WI38 (cell line): ENCODE measurements around the gene AGO3.
A peak's percentile ranks its signal among the peaks of the same experiment; 100 is the strongest.

Source experiments
- H3K4me3 ChIP-seq: 2 replicates; pipeline ENCODE4 v1.5.1; 2011; ENCODE audit warnings: low read depth, mild to moderate bottlenecking, control low read depth, low read length
- TF ChIP-seq, protein P1 (sequence below): IDR thresholded peaks from 2 replicates; pipeline ENCODE4 v1.5.1; 2012; ENCODE audit warnings: low read depth, mild to moderate bottlenecking, control low read depth, low read length

The AGO3 gene

DNA sequence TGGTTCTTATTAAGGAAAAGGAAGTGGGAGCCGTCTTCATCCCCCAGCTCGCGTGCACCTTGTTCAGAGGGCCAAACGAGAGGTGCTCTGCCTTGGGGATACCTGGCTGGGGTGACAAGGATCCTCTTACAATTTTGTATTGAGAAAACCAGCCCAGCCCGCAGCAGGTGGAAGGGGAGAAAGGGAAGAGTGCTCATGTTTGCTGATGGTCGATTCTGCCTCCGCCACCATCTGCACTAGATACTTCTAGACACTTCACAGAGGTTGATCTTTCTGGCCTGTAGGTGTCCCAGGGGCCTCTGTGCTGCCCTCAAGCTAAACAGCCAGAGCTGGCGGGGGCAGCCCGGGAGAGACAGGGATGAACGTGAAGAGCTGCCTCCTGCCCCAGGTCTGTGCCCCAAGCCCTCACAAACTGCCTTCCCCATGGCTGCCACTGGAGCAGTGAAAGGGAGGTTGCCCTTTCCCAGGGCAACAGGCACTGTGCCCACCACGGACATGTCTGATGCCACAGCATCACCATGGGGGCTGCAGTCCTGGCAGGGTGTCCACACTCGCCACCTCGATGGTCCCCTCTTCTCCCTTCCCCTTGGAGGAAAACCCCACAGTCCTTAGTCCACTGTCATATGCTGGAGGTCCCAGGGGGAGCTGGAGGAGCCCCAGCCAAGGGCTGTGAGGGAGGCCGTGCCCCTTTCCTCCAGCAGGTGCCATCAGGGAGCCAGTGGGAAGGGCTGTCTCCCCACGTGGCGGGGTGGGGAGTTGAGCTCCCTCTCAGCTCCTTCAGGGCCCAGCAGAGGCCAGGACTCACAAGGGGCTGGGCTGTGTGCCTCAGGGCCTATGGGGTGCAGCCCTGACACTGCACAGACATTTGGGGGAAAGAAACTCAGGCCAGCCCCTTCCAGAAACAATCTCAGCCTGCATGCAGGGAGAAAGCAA, 165.9 kb downstream of the AGO3 start:
- TF ChIP-seq, protein P1, sequence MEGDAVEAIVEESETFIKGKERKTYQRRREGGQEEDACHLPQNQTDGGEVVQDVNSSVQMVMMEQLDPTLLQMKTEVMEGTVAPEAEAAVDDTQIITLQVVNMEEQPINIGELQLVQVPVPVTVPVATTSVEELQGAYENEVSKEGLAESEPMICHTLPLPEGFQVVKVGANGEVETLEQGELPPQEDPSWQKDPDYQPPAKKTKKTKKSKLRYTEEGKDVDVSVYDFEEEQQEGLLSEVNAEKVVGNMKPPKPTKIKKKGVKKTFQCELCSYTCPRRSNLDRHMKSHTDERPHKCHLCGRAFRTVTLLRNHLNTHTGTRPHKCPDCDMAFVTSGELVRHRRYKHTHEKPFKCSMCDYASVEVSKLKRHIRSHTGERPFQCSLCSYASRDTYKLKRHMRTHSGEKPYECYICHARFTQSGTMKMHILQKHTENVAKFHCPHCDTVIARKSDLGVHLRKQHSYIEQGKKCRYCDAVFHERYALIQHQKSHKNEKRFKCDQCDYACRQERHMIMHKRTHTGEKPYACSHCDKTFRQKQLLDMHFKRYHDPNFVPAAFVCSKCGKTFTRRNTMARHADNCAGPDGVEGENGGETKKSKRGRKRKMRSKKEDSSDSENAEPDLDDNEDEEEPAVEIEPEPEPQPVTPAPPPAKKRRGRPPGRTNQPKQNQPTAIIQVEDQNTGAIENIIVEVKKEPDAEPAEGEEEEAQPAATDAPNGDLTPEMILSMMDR, result no peak
- H3K4me3 ChIP-seq, result no peak overlapping the region

DNA sequence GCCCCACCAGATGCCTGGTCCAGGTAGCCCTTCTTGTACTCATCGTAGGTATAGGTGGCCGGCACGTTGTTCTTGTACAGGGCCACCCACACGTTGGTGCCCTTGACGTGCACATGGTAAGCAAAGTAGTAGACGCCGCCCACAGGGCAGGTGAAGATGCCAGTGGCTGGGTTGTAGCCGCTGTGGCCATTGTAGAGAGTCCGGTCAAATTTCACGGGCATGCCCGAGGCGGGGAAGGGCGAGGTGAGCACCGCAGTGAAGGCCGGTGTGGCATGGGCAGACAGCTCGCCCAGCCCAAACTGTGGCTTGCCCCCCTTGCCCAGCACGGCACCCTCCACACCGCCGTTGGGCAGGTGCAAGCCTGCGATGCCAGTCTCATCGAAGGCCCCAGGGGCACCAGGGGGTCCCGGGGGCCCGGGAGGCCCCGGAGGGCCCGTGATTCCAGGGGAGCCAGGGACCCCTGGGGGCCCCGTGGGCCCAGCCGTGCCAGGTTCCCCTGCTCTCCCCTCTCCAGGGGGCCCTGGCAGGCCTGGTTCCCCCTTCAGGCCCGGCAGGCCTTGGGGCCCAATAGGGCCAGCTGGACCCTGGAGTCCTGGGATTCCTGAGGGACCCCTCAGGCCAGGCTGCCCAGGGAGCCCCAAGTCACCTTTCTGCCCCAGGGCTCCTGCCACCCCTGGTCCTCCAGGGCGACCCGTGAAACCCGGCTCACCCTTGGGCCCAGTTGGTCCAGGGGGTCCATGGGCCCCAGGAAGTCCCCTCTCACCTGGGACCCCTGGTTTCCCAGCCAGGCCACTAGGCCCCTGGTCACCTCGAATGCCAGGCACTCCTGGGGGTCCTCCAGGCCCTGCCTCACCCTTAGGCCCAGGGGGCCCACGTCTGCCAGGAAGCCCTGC, 167.0 kb downstream of the AGO3 start:
- TF ChIP-seq, protein P1, result no peak
- H3K4me3 ChIP-seq, result no peak overlapping the region

DNA sequence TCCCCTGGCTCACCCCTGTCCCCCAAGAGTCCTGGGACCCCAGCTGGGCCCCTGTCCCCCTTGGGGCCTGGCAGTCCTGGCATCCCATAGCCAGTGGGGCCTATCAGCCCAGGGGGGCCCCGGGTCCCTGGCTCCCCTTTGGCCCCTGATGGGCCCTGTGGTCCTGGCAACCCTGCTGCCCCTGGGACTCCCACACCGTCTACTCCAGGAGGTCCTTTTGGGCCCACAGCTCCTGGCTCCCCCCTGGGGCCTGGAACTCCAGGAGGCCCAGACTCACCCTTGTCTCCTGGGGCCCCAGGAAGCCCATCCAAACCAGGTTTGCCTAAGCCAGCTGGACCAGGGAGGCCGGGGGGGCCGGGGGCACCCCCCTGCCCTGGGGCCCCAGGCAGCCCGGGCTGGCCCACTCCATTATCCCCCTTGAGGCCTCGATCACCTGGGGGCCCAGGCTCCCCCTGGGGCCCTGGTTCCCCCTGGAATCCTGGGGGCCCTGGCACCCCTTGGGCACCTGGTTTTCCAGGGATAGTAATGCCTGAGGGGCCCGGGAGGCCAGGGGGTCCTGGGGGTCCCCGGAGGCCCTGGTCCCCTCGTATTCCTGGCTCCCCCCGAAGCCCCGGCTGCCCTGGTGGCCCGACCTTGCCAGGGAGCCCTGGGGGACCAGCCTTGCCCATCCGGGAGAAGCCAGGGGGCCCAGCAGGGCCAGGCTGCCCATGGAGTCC, 167.9 kb downstream of the AGO3 start:
- TF ChIP-seq, protein P1, result no peak
- no peak overlapping the region for H3K4me3 ChIP-seq

DNA sequence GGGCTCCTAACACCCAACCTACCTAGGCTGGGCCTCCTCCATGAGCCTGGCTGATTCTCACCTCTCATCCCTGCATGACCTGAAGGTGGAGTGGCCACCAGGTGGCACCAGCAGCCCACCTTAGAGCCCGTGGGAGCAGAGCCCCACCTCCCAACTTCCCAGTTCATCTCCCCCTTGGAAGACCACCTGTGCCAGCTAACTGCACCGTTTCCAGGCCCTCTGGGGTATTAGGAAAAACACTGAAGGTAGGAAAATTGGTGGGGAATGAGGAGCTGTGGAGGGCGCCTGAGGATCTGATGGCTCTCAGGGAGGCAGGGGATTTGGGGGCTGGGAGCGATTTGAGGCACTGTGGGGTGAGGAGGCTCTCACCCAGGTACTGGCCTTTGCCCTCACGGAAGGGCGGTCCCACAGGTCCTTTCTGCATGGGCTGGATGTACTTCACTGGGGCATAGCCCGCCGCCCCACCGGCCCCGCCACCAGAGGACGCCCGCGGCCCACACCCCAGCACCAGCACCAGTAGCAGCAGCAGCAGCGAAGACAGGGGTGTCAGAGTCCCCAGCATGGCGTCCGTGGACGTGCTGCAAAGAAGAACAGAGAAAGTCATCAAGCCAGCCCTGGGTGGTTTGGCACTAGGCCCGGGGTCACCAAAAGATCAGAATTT, 168.9 kb downstream of the AGO3 start:
- H3K4me3 ChIP-seq, result no peak overlapping the region

DNA sequence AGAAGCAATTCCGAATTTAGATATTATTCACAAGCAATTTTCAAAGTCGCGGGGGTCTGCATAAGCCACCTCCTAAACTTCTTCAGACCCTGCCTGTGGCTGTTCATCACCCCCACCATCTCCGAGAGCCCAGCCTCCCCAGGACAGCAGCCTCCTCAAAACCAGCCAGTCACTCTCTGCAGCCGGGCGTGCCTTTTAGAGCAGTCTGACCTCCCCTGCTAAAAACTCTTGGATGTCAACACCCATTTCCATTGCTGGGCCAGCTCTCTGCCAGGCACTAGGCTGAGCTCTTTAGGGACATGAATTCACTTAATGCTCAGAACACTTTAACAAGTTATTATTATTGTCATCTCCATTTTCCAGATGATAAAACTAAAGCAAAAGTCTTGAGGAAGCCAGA, 169.5 kb downstream of the AGO3 start:
- TF ChIP-seq, protein P1, result no peak
- no peak overlapping the region for H3K4me3 ChIP-seq

More for the DNA sequence above, 168.9 kb downstream of the AGO3 start:
- TF ChIP-seq, protein P1, result peak; percentile 76

DNA sequence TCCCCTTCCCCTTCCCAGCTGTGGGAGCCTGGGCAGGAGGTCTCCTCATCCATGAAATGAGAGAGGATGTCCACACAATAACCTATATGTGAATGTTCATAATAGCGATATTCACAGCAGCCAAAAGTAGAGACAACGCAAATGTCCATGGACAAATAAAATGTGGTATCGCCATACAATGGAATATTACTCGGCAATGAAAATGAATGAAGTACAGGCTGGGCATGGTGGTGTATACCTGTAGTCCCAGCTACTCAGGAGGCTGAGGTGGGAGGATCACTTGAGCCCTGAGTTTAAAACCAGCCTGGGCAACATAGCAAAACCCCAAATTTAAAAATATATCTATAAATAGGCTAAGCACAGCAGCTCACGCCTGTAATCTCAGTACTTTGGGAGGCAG, 170.6 kb downstream of the AGO3 start:
- TF ChIP-seq, protein P1, result no peak
- H3K4me3 ChIP-seq, result no peak overlapping the region
